Hematopoietic multipotent progenitor cell treated with erythropoietin and hydrocortisone succinate and interleukin-3 and kit ligand, for 17 days (in vitro differentiated cells): Measurements from ENCODE around the gene ZNF846.
"Not testable (repeated sequence)": the region's sequence is repeated elsewhere in the genome, so short reads cannot be mapped to it uniquely, and the experiment has no call there.

Source experiments
- DNase-seq: peaks from one replicate; pipeline ENCODE4 v3.0.0-alpha.2; 2015; ENCODE audit warnings: low spot score

Gene ZNF846

GRCh38 chr19:9768175-9769112, at the start of gene ZNF846:
TSS of gene ZNF846 (minus strand) at chr19:9768738. CDS start at chr19:9764950, 3,788 bp downstream.
- peak; percentile 76 for DNase-seq

- DNase-seq = no peak
Measured at GRCh38 chr19:9818175-9818733, 49.7 kb upstream of the ZNF846 start.

- DNase-seq = no peak
Measured at GRCh38 chr19:9811139-9811538, 42.6 kb upstream of the ZNF846 start.

- DNase-seq = no peak
Measured at GRCh38 chr19:9808855-9809824, 40.6 kb upstream of the ZNF846 start.

GRCh38 chr19:9806803-9807202, 38.3 kb upstream of the ZNF846 start:
- no peak for DNase-seq

GRCh38 chr19:9801976-9802375, 33.4 kb upstream of the ZNF846 start:
- DNase-seq = no peak

- no peak for DNase-seq
Measured at GRCh38 chr19:9799162-9799561, 30.6 kb upstream of the ZNF846 start.

GRCh38 chr19:9797871-9798270, 29.3 kb upstream of the ZNF846 start:
- no peak for DNase-seq

- DNase-seq = peak; percentile 89
Measured at GRCh38 chr19:9796113-9796773, 27.7 kb upstream of the ZNF846 start.

- no peak for DNase-seq
Measured at GRCh38 chr19:9793071-9793591, 24.6 kb upstream of the ZNF846 start.

- peak; percentile 65 for DNase-seq
Measured at GRCh38 chr19:9792206-9793070, 23.9 kb upstream of the ZNF846 start.

GRCh38 chr19:9791552-9792205, 23.1 kb upstream of the ZNF846 start:
- peak; percentile 78 for DNase-seq

- not testable (repeated sequence) for DNase-seq
Measured at GRCh38 chr19:9791073-9791367, 22.5 kb upstream of the ZNF846 start.

GRCh38 chr19:9789579-9789978, 21.0 kb upstream of the ZNF846 start:
- DNase-seq = not testable (repeated sequence)

- DNase-seq = no peak
Measured at GRCh38 chr19:9789066-9789465, 20.5 kb upstream of the ZNF846 start.

GRCh38 chr19:9788604-9789003, 20.1 kb upstream of the ZNF846 start:
- not testable (repeated sequence) for DNase-seq

- DNase-seq = no peak
Measured at GRCh38 chr19:9786819-9787218, 18.3 kb upstream of the ZNF846 start.

- no peak for DNase-seq
Measured at GRCh38 chr19:9786342-9786741, 17.8 kb upstream of the ZNF846 start.

- peak; percentile 56 for DNase-seq
Measured at GRCh38 chr19:9785367-9786331, 17.1 kb upstream of the ZNF846 start.
